ENCODE measurements around the gene TMIE. TPM values are rescaled to one million over a fixed set of nuclear protein-coding genes. Genes with fewer than 3 reads are reported as not detected.

The TMIE gene, protein sequence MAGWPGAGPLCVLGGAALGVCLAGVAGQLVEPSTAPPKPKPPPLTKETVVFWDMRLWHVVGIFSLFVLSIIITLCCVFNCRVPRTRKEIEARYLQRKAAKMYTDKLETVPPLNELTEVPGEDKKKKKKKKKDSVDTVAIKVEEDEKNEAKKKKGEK
- polyA plus RNA-seq (ENCODE audit: insufficient read length): 0.47 TPM
- long read RNA-seq, donor 1: 0 reads
- long read RNA-seq, donor 2, partial matches to known transcripts: 0 of 1 reads
- long read RNA-seq, donor 2, other reads (novel, unspliced or antisense): 0 of 1 reads
- long read RNA-seq, donor 3: 0 reads
- long read RNA-seq, donor 4: 0 reads
- long read RNA-seq, donor 5, partial matches to known transcripts: 0 of 1 reads
- long read RNA-seq, donor 5, other reads (novel, unspliced or antisense): 0 of 1 reads
- long read RNA-seq, donor 6: 0 reads
- long read RNA-seq, donor 7: 0 reads
- long read RNA-seq, donor 8: 0 reads

DNA sequence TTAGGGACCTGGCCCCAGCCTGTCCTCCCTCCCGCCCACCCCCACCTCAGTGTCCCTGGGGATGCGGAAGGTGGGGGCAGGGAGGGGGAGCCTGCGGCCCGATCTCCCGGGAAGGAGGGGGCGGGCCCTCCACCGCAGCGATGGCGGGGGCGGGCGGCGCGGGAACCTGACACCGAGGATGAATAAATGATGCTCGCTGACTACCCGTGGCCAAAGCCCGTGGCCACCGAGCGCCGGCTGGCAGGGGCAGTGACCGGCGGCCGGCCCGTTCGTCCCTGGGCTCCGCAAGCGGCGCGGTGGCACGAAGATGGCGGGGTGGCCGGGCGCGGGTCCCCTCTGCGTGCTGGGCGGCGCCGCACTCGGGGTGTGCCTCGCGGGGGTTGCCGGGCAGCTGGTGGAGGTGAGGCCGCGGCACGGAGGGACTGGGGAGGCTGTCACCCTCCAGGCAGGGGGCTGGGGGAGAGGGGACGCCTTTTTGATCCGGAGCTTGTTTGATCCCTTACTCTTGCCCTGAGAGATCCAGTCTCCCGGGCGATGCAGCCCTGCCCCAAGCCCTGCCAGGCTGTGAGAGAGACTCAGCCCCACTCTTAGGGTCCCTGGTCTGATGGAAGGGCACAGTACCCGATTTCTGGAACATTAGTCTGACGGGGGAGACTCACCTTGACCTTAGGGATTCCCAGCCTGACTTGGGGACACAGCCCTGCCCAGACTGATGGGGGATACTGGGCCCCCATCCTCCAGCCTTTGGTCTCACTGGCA is at the start of gene TMIE:
TSS of gene TMIE (plus strand) at position 212 of the 759 bp plus-strand sequence. CDS start at position 308, 96 bp downstream.
- DNase-seq: no peak

DNA sequence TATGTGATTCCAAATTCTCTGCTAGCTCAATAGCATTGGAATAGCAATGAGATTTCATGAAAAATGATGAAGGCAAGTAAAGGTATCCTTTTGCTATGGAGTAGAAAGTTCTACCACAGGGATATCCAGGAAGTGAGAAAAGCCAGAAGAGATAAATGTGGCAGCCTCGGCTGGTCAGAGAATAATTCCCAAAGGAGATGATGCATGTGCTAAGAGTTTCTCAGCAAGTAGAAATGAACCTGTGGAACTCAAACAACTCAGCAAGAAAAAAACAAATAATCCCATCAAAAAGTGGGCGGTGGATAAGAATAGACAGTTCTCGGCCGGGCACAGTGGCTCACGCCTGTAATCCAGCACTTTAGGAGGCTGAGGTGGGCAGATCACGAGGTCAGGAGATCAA is 45.9 kb upstream of the TMIE start:
- no peak for DNase-seq

DNA sequence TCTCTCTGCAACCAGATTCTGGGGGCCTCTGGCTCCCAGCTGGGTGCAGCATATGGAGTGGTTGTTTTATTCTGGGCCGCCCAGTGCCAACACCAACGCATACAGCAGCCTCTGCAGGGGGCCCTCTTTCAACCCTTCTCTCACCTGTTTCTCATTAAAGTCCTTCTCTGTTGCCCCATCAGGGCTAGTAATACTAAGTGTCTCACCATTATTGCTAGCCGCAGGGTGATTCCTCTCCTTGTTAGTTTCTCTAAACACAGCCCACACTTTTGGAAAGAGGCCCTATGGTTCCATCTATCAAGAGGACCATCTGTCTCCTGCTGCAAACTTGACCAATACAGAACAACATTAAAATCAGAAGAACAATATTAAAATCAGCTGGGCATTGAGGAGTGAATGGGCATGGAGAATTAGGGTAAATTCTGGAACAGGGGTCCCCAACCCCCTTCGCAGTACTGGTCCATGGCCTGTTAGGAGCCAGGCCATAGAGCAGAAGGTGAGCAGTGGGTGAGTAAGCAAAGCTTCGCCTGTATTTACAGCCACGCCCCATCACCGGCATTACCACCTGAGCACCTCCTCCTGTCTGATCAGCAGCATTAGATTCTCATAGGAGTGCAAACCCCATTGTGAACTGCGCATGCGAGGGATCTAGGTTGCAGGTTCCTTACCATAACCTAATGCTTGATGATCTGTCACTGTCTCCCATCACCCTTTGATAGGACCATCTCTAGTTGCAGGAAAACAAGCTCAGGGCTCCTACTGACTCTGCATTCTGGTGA is 44.2 kb upstream of the TMIE start:
- no peak for DNase-seq

DNA sequence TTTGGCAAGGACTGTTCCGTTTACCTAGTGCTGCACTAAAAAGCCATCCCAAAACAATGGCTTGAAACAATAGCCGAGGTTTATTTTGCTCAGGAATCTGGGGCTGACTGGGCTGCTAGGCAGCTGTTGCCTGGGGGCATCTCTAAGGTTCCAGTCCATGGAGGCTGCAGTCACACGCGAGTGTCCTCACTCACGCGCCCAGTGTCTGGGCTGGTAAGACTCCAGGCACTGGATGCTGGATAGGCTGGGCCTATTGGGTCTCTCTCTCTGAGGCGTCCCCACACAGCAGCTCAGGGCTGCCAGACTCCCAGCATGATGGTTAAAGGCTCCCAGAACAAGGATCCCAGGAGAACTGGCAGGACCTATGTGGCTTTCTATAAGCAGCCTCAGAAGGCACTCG is 41.9 kb upstream of the TMIE start:
- no peak for DNase-seq

DNA sequence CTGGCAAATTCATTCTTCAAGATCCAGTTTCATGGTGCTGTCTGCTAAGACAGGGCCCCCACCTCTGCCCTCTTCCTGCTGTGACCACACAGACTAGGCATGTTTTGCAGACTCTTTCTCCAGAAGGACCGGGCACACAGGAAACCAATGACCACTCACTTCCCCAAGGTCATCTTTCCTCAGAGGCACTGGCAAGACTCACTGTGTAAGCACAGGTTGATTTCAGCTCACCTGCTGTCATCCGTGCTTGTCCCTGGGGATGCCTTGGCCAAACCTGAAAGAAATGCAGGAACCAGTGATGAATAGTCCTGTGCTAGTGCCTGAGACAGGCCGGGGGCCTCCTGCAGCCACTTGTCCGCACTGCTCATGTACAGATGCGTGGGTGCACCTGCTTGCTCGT is 41.2 kb upstream of the TMIE start:
- DNase-seq: no peak

DNA sequence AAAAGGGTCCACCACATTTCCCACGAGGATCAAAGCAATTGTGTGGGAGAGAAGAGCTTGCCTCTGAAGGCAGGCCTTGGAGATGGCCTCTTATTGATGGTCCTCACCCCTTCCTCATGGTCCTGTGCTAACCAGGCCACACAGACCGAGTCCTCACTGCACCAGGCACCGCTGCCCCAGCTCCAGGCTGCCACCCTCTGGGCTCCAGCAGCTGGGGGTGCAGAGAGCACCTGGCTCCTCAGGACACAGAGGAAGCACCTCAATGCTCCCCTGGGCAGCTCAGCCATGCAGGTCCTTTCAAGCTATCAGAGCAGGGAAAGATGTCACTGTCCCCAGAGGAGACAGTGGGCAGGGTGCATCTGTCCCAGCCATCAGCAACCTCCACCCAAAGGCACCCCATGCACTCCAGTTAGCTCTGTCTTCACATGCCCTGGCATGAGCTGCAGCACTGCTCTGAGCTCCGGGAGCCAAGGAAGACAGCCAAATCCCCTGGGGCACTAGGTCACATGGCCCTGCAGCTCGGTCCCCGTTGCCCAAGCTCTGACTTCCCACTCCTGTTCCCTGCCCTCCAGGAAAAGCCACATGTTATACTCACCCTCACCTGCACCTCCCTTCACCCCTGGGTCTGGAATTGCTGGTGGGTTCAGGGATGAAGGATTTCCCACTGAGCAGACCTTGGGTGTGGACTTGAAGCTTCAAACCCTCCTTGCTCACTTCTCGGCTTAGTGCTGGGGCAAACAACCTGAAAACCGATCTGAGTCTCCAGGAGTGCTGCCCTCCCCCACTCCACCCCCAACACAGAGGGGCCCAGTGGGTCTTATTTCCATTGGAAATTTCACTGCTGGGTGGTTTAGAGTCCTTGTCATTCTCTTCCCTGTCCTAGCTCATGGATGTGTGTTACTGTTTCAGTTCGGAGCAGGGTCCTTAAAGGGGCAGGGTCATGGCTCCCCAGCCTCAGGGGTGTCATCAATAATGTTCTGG is 40.4 kb upstream of the TMIE start:
- no peak for DNase-seq

DNA sequence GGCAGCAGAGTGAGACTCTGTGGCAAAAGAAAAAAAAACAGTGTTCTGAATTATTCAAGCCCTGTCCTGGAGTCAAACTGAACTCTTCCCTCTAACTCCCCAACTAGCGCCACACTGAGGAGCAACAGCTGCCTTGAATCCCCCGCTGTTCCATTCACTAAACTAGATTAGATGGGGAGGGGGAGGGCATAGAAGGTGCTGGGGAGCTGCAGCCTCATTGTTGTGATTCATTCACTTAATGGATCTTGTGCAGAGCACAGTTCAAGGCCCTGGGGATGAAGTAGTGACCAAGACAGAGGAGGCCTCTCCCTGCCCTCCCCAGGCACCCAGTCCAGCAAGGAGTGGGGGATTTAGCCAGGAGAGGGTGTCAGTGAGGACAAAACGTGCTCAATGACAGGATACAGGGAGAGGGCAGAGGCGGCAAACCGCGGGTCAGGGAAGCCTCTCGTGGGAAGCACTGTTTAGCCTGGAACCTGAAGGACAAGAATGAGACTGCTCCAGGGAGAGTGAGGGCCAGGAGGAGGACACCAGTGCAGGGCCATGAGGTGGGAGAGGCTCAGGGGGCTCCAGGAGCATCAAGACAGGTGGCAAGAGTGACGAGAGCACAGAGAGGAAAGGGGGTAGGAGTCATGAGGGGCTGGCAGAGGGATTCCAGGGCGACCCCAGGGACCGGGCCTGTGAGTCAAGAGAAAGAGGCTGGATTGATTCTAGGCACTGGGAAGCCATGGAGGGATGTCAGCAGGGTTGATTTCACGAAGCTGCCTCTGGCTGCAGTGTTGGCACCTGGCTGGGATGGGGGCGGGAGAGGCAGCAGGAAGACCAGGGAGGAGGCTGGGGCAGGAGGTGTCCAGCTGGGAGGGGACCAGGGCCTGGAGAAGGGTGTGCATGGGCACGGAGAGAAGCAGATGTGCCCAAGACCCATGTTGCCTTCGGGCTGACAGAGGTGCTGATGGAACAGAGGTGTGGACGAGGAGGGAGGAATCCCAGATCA is 39.1 kb upstream of the TMIE start:
- DNase-seq: no peak

DNA sequence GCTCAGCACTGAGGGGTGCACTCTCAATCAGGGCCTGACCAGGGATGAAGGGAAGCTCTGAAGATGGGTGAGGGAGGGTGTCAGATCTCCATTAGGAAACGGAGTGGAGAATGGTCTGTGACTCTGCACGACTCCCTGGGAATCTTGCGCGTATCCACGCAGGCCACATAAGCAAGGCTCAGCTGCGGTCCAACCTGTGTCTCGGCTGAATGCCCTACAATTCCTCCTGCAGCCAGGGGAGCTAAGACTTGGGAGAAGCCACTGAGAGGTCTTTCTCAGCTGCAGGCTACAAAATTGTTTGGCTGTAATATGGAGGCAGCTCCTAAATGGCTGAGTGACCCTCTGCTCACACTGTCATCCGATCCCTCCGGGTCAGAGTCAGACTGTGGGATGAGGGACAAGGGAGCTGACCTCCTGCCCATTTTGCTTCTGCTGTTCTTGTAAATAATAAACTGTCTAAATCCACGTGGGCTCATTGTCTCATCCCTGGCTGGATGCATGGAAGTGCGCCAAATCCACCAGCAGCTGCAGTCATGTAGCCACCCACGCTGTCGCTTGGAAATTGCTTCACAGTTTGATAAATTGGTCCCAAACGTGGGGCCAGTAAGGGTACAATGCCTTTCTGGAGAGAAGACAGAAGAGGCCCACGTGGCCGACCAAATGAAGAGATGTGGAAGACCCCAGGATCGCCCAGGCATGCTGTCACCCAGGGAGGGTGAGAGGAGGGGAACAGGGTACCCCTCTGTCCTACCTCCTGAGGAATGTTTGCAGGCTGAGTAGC is 38.2 kb upstream of the TMIE start:
- DNase-seq: peak; percentile 60

DNA sequence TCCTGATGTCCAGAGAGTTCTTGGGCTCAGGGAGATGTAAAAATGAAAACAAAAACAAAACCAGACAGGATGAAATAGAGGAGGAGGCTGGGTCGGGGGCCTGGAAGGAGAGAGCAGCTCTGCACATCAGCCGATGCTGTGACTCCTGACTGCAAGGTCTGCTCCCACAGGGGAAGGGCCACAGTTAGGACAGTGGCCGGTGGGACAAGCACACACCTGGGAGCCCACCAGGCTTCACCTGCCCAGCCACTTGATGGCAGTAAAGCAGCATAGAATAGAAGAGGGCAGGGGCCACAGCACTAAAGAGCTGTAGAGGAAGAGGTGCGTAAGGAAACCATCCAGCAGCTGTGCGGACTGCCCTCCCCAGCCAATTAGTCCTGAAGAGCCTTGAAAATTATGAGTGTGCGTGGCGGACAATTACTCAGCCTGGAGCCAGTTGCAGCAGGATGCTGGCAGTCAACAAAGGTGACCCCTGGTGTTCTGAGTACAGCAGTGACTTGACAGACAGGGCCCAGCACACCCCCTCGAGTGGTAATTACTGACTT is 37.5 kb upstream of the TMIE start:
- peak; percentile 39 for DNase-seq

DNA sequence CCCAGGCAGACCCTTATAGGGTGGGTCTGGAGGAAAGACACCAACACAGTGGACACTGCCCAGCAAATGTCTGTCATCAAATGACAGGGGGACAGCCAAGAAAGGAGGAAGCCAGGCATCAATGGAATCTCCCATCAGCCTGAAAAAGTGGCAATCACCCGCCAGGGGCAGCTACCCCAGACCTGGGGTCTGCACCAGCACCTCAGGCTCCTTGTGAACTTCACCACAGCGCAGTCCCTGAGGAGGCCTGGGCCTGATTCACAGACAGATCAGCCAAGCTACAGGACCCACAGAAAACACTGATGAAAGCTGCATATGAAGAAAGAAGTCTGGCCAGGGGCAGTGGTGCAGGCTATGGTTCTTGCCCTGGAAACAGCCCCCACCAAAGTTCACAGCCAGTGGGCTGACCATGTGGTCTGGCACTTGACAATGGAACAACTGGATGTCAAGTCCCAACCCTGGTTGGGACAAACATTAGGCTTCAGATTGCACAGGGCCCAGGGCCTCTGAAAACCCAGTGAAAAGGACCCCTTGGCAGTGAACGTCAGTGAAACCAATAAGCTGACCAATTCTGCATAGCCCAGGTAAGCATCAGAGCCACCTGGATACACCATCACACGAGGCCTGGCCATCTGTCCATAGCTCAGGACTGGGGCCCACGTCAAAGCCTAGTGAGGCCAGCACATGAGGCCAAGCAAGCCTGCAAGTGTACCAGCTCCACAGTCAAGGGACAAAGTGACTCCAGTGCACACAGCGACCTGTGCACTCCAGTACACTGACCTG is 36.8 kb upstream of the TMIE start:
- no peak for DNase-seq

DNA sequence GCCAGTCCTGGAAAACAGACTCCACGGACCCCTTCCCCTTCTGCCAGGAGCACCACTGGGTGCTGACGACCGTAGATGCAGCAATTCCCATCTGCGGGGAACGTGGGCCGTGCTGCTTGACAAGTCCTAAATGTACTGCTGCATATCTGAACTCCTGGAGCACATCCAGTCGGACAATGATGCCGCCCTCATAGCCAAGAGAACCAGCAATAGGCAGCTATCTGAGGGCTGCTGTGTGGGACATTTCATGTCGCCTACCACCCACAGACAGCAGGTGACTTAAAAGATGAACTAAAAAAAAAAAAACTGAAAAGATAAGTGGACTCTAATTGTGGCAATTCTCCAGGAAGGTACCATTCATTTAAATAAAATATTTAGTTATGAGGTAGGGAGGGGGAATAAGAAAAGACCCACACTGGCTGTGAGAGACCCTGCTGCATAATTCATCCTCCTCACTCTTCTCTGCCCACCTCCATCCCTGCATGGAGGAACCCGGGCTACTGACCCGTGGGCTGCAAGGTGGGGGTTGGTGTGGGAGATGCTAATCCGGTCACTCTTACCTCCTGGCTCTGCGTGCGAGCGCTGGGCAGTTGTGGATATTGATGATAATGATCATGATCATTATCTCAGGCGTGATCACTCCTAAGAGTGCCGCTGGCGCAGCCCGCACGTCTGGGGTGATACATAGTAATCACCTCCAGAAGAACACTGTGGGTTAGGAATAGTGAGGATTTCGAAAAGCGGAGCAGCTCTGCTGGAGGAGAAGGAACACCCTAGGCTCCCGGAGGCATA is 36.0 kb upstream of the TMIE start:
- no peak for DNase-seq

DNA sequence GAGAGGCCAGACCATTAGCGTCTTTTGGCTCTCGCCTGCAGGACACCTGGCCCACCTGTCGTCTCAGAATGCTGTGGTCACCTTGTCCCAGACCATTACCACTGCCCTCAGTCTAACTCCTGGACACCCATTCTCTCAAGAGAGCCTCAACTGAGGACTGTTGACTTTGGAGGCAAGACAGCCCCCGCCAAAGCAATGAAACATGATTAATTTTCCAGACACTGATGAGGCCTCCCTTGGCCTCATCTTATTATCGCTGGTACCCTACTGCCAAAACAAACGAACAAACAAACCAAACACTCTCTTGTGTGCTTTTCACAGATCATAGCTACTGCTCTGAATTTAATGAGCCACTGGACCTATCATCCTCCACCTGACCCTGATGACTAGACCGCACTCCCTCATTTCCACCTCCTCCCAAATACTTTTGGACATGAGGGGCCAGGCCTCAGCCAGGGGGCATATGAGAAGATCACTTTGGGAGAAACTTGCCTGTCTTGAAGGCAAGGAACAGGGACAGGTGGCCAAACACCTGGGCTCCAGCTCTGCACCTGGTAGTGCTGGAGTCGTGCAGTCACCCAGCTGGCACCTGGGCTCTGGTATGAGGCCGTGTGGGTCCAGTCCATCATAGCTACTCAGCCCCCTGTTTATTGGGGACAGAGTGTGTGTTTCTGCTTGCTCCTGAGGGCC is 35.3 kb upstream of the TMIE start:
- no peak for DNase-seq

DNA sequence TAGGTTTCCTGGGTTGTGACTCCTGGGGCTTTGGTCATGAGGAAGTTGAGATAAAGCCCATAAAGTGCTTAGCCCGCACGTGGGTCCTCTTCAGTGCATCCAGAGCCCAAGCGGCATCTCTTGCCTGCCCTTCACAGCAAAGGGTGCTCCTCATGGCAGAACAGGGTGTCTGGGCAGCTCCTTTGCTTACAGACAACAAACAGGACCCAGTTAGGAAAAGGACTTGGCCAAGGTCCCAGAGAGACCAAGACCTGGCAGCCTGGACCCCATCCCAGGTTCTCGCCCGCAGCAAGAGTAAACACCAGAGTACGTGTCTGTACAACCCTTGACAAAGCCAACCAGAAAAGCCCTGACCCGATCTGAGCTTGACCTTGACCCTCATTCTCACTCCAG is 34.7 kb upstream of the TMIE start:
- no peak for DNase-seq

DNA sequence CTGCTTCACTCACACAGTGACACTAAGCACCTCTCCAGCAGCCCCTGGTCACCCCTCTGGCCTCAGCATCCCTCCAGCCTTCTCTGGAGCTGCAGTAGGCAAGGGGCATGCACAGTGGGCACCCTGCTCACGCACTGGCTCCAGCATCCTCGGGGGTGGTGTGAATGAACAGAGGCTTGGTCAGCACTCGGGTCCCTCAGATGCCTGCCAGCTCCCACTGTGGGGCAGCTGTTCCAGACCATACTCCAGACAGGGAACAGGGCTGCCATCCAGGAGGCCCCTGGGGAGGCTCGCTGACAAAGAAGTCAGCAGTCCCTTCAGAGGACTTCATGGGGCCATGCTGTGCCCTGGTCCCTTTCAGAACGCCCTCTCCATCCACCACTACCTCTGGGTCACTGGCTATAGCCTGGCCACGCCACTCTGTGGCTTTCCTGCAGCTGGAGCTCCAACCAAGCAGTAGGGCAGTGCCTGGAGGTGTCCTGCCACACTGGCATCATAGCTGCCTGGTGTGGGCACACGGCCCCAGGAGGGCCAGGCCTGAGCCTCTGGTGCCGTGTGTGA is 34.1 kb upstream of the TMIE start:
- DNase-seq: no peak

DNA sequence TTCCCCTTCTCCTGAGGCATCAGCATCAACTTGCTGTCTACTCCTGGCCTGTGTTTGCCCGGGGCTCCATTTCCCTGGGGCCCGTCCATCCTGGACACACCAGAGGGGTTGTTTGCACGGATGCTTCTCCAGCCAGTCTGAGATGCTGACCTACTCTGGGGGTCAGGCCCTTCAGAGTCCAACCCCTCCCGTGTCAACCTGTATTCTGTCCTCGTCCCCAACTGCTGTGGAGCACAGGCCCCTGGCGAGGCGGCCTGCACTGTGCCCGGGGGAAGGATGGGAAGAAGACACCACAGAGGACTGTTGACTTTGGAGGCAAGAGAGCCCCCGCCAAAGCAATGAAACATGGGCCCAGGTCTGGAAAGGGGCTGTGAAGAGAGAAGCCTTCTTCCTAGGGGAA is 33.5 kb upstream of the TMIE start:
- no peak for DNase-seq

DNA sequence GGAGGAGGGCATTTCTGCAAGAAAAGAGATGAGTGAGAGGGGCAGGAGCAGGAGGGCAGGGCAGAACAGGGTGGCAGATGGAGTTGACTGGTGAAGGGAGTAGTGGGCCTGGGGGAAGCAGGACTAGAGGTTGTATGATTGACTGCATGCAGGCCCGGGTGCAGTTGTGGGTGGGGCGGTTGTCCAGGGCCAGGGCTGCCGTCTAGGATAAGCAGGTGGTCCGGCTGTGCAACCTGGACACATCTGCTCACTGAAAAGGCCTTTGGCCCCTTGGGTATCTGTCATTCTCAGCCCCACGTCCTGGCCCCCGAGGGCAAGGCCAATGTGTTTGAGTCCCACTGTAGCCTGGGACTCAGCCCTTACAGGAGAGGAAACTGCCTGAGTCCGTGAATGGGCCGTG is 33.1 kb upstream of the TMIE start:
- no peak for DNase-seq

Data from left kidney (tissue), 8 donors.